HepG2 (cell line): ENCODE data around the gene ACACB. TPM values are rescaled to one million over a fixed set of nuclear protein-coding genes. Genes with fewer than 3 reads are reported as not detected.

Experiments used
- ARNT2 ChIP-seq: sonication (generic); formaldehyde crosslinking; IDR thresholded peaks from 2 replicates; pipeline ENCODE4 v1.8.0; 2022; ENCODE audit warnings: mild to moderate bottlenecking, low read depth, missing genetic modification reagents, moderate library complexity
- CC2D1A ChIP-seq: sonication (generic); formaldehyde crosslinking; IDR thresholded peaks from 2 replicates; pipeline ENCODE4 v1.8.1; 2023; ENCODE audit warnings: mild to moderate bottlenecking, missing genetic modification reagents
- CERS6 ChIP-seq: sonication (generic); formaldehyde crosslinking; IDR thresholded peaks from 2 replicates; pipeline ENCODE4 v1.5.0; 2020; ENCODE audit warnings: missing genetic modification reagents
- DMTF1 ChIP-seq: sonication (generic); formaldehyde crosslinking; IDR thresholded peaks from 2 replicates; pipeline ENCODE4 v1.4.0; 2020; ENCODE audit warnings: mild to moderate bottlenecking, missing genetic modification reagents
- FUBP1 ChIP-seq: sonication (generic); formaldehyde crosslinking; IDR thresholded peaks from 2 replicates; pipeline ENCODE4 v1.5.1; 2020; ENCODE audit warnings: missing genetic modification reagents, mild to moderate bottlenecking, borderline replicate concordance
- HCFC1 ChIP-seq: fragments of 150-350 bp; IDR thresholded peaks from 2 replicates; pipeline ENCODE4 v1.6.1; 2014; ENCODE audit warnings: low read depth, low read length
- HHEX ChIP-seq: IDR thresholded peaks from 2 replicates; pipeline ENCODE4 v1.6.1; 2016; ENCODE audit warnings: control low read depth
- KDM1A ChIP-seq: IDR thresholded peaks from 2 replicates; pipeline ENCODE4 v1.6.1; 2016; ENCODE audit warnings: missing compliant biosample characterization
- KDM3A ChIP-seq: IDR thresholded peaks from 2 replicates; pipeline ENCODE4 v1.6.1; 2018; ENCODE audit warnings: low read depth, missing compliant biosample characterization
- MED8 ChIP-seq: sonication (generic); formaldehyde crosslinking; IDR thresholded peaks from 2 replicates; pipeline ENCODE4 v1.8.1; 2023; ENCODE audit warnings: mild to moderate bottlenecking, missing genetic modification reagents; ENCODE audit not compliant: insufficient replicate concordance
- MIER3 ChIP-seq: IDR thresholded peaks from 2 replicates; pipeline ENCODE4 v1.6.1; 2016; ENCODE audit warnings: missing compliant biosample characterization, borderline replicate concordance
- PBX2 ChIP-seq: IDR thresholded peaks from 2 replicates; pipeline ENCODE4 v1.6.1; 2016; ENCODE audit warnings: control low read depth
- PITX1 ChIP-seq: sonication (generic); formaldehyde crosslinking; IDR thresholded peaks from 2 replicates; pipeline ENCODE4 v1.5.1; 2020; ENCODE audit warnings: mild to moderate bottlenecking, missing genetic modification reagents
- REL ChIP-seq: sonication (generic); formaldehyde crosslinking; conservative IDR thresholded peaks from 2 replicates; pipeline ENCODE4 v1.8.0; 2022; ENCODE audit warnings: mild to moderate bottlenecking, missing genetic modification reagents, moderate library complexity
- RFX3 ChIP-seq: IDR thresholded peaks from 2 replicates; pipeline ENCODE4 v1.6.1; 2016; ENCODE audit warnings: missing biosample characterization, missing genetic modification reagents
- SRSF1 ChIP-seq: fragments of 200-400 bp; formaldehyde crosslinking; optimal IDR thresholded peaks from 2 replicates; pipeline ENCODE3; 2017; ENCODE audit warnings: mild to moderate bottlenecking, low read depth, low read length, moderate library complexity
- TFE3 ChIP-seq: IDR thresholded peaks from 2 replicates; pipeline ENCODE4 v1.6.1; 2016
- ZNF224 ChIP-seq: sonication (generic); formaldehyde crosslinking; IDR thresholded peaks from 2 replicates; pipeline ENCODE4 v1.5.0; 2020; ENCODE audit warnings: mild to moderate bottlenecking, missing genetic modification reagents
- ZNF232 ChIP-seq: sonication (generic); formaldehyde crosslinking; IDR thresholded peaks from 2 replicates; pipeline ENCODE4 v1.4.0; 2020; ENCODE audit warnings: missing genetic modification reagents, borderline replicate concordance
- ZNF317 ChIP-seq: sonication (generic); formaldehyde crosslinking; IDR thresholded peaks from 2 replicates; pipeline ENCODE4 v1.5.0; 2020; ENCODE audit warnings: mild to moderate bottlenecking, missing genetic modification reagents
- ZNF543 ChIP-seq: sonication (generic); formaldehyde crosslinking; IDR thresholded peaks from 2 replicates; pipeline ENCODE4 v1.4.0; 2020; ENCODE audit warnings: mild to moderate bottlenecking, missing genetic modification reagents
- ZNF839 ChIP-seq: sonication (generic); formaldehyde crosslinking; IDR thresholded peaks from 2 replicates; pipeline ENCODE4 v1.4.0; 2020; ENCODE audit warnings: missing genetic modification reagents, mild to moderate bottlenecking, borderline replicate concordance
- polyA plus RNA-seq, 8 experiments: library from polyadenylated mRNA; depleted of rRNA in 3 of 8; stranded (reverse) in 7 of 8; unstranded in 1 of 8; fragments of >200 nt; fragmentation: Illumina TruSeq in 4 of 8; extraction: Trizol in 4 of 8; gene quantifications; 2 replicates each; pipeline versions ENCODE4 v1.2.1 to v1.2.3, GENCODE V29; 2011 to 2016; ENCODE audit warnings: low read depth in 4 of 8, missing spikeins in 1 of 8, mixed read lengths in 1 of 8; ENCODE audit not compliant: insufficient read depth in 1 of 8
- total RNA-seq, 5 experiments: library from RNA; depleted of rRNA; stranded (reverse); fragments of >200 nt; fragmentation: Illumina TruSeq; extraction: Trizol; gene quantifications; 2 replicates each; pipeline ENCODE4 v1.2.3, GENCODE V29; 2016; ENCODE audit warnings: low read depth in 1 of 5

Gene ACACB
- total and polyA plus RNA-seq, 2 of the 13 experiments (the other 11 are each of a cell fraction or from before 2014, with no cell fraction given): 6.2 to 8.6 TPM

GRCh38 chr12:109277899-109278762 lies 161.7 kb downstream of the ACACB start (continued):
- TF ChIP-seq DMTF1 (CRISPR knock-in tag) (no peak), PBX2 (CRISPR knock-in tag) (no peak; the same call in 1 of the 2 replicates), ZNF224 (CRISPR knock-in tag) (no peak), KDM1A (peak; percentile 58; the same call in 1 of the 2 replicates), PITX1 (CRISPR knock-in tag) (peak; percentile 87), REL (no peak), RFX3 (CRISPR knock-in tag) (no peak), ZNF317 (CRISPR knock-in tag) (no peak), TFE3 (peak; percentile 72), CERS6 (CRISPR knock-in tag) (no peak), HCFC1 (no peak), ZNF839 (CRISPR knock-in tag) (no peak), MED8 (CRISPR knock-in tag) (no peak), ZNF232 (CRISPR knock-in tag) (0 out of 2 replicates have a peak, but pooled peaks have one; percentile 33), KDM3A (no peak; the same call in 1 of the 2 replicates), ARNT2 (CRISPR knock-in tag) (0 out of 2 replicates have a peak, but pooled peaks have one; percentile 34), MIER3 (CRISPR knock-in tag) (peak; percentile 77; the same call in 1 of the 2 replicates), FUBP1 (no peak), CC2D1A (no peak), ZNF543 (CRISPR knock-in tag) (no peak), HHEX (CRISPR knock-in tag) (0 out of 2 replicates have a peak, but pooled peaks have one; percentile 41), SRSF1 (no peak)
